Neural progenitor cell (in vitro differentiated cells): Measurements from ENCODE around the gene IQSEC1.

ENCODE experiments used
- CTCF ChIP-seq: fragments of 200-600 bp; sonication (generic); IDR thresholded peaks from 2 replicates; pipeline ENCODE4 v1.5.1; 2017; ENCODE audit warnings: antibody characterized with exemption, mild to moderate bottlenecking
- EZH2 ChIP-seq: fragments of 200-600 bp; sonication (generic); IDR thresholded peaks from 2 replicates; pipeline ENCODE4 v1.6.1; 2017; ENCODE audit warnings: antibody characterized with exemption, mild to moderate bottlenecking, moderate library complexity

DNA sequence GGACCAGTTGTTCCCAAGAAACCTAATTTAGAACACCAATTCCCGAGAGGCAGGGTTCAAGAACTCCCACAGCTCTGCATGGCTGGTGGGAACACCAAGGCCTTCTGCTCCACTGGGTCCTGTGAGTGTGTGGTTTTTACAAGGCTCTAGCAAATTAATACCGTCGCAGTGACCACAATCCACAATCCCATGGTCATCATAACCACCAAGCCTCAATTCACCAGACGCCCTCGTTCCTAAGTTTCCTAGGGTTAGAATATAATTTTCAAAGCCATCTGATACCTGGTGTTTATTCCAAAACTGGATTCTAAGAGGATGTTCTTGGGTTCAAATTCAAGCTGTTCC, 116.9 kb downstream of the IQSEC1 start:
- no peak for TF ChIP-seq CTCF
- TF ChIP-seq EZH2, result no peak
